Effector CD8-positive, alpha-beta T cell (primary cell): ENCODE measurements around the gene FCGR3A.
"Not testable (repeated sequence)": the region's sequence is repeated elsewhere in the genome, so short reads cannot be mapped to it uniquely, and the experiment has no call there.

Experiments
- DNase-seq: peaks from one replicate; lab custom pipeline; 2025; lab: John Stamatoyannopoulos, UW

FCGR3A gene

GRCh38 chr1:161556990-161557389 lies 7.4 kb upstream of the FCGR3A start:
- DNase-seq = not testable (repeated sequence)

DNA sequence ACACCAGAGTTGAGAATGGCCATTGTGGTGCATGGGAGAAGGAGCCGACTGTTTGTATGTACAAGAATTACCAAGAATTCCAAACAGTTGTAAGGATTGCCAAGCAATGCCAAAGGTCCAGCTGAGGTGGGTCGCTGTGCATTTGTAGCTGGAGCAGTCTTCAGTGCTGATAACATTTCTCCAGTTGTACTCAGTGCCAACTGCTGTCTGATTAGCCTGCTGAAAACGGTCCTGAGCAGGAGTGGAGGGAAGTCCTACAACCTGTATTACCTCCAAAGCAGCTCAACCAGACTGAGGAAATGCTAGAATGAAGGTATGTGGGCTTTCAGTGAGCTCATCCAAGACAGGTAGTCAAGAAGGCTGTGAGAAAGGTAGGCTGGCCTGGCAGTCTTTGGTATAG lies 6.5 kb upstream of the FCGR3A start:
- not testable (repeated sequence) for DNase-seq

GRCh38 chr1:161554815-161555417 lies 5.3 kb upstream of the FCGR3A start:
- DNase-seq = not testable (repeated sequence)

DNA sequence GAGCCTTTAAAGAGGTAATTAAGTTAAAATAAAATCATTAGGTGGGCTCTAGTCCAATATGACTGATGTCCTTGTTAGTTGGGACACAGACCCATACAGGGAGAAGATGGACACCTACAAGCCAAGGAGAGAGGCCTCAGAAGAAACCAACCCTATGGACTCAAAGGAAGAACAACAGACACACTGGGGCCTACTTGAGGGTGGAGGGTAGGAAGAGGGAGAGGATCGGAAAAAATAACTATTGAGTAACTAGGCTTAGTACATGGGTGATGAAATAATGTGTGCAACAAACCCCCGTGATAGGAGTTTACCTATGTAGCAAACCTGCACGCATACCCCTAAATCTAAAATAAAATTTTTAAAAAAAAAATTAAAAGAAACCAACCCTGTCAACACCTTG lies 4.7 kb upstream of the FCGR3A start:
- DNase-seq = not testable (repeated sequence)

GRCh38 chr1:161553631-161554030 lies 4.0 kb upstream of the FCGR3A start:
- not testable (repeated sequence) for DNase-seq

GRCh38 chr1:161550942-161551341 lies 1.3 kb upstream of the FCGR3A start:
- DNase-seq = not testable (repeated sequence)

DNA sequence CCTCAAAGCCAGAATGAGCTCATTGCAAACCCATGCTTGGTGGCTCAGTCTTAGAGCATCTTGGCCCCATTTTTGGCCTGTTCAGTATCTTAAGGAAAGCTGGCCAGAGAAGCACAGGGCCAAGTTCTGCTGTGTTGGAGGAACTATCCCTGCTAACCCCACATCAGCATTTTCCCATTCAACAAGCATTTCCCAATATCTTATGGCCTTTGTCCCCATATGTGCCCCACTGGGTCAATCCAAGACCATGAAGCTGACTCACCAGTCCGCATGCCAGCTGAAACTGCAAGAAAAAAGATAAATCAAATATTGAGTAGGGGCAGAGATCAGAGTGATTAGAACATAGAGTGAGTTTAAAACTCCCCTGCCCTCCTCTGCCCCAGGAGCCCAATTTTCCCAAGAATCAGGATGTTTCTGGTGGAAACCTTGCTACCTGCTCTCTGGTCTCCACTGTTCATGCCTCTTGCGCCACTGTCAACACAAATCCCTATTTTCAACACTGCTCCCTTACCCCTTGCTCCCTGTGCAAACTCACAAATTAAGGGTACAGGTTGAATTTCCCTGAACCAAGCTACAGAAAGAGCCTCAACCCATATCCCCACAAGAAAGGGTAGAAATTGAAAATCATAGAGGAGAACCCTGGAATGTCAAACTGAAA lies 740 bp downstream of the FCGR3A start:
- not testable (repeated sequence) for DNase-seq

- not testable (repeated sequence) for DNase-seq
Observed at GRCh38 chr1:161547995-161548741, 1.4 kb downstream of the FCGR3A start.

DNA sequence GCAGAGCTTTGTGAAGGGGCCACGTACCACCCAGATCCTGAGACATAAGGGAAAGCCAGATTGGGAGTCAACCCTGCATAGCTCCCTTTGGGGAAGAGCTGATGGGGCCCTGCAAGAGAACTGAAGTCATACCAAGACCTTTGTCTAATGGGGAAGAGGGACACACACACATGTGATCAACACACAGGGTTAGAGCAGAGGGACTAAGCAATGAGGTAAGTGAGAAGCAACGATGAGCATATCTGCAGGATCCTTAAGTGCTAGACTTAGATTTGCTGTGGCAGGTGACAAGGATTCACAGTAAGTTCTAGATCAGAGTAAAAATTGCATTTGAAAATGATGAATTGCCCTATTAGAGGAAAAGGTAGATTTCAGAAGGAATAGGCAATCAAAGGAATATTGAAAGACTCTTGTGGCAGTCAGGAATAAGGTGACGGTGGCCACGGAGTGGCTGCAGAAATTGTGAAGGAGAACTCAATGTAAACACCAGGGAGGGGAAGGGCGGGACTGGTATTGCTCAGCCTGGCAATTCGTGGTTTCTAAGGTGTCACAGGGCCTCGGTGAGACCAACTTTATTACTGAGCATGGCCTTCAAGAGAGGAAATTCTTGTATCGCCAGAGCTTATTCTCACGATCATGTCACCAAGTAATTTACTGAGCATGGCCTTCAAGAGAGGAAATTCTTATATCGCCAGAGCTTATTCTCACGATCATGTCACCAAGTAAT lies 4.5 kb downstream of the FCGR3A start:
- not testable (repeated sequence) for DNase-seq

DNA sequence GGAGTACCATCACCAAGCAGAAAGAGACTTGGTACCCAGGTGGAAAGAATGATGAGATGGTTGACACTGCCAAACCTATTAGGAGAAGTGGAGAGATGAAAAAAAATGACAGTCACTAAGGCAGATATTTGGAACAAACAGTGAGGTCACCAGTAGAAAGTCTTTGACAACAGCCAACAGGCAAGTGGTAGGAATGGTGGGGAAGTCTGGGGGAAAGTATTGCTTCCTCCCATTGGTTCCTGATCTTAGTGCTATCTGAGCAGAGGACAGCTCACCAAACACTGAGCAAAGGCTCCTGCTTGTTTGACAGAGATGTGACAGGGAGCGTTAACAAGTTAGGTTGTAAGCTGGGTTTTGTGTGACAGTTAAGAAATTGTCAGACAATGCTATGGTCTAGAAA lies 6.5 kb downstream of the FCGR3A start:
- not testable (repeated sequence) for DNase-seq

GRCh38 chr1:161542091-161542559 lies 7.5 kb downstream of the FCGR3A start:
- DNase-seq = not testable (repeated sequence)

GRCh38 chr1:161540570-161540960 lies 9.1 kb downstream of the FCGR3A start:
- not testable (repeated sequence) for DNase-seq

DNA sequence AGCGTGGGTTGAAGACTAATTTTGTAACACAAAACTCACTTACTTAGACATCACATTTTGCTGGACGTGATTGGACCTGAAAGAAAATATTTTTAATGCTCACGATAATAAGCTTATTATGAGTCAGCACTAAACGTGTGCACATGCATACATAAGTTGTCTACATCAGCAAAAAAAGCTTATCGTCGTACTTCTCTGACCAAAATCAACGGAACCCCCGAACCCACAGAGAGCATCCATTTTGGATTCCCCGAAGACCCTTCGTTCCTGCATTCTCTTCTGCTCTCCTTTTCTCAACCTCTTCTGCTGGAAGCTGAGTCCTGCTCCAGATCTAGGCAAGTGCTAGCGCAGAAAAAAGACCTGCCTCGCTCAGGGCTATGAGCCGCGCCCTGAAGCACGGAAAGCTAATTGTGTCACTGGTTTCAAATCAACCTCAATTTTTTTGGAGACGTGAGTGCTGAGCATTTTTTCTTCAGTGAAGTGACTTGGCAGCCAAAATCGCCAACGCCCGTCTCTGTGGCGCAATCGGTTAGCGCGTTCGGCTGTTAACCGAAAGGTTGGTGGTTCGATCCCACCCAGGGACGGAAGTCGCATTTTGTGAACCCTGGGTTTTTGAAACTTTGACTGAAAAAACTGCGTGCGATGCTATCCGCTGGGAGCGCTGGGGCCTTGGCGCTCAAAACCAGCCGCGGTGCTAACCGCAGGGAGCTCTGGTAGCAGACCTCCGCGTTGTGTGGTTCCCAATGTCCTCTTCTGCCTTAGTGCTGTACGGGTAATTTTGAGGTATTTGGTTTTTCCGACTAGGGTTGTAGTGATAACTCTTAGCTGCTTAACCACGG lies 9.7 kb downstream of the FCGR3A start:
- peak; percentile 73 for DNase-seq

GRCh38 chr1:161538925-161539479 lies 10.6 kb downstream of the FCGR3A start:
- not testable (repeated sequence) for DNase-seq

DNA sequence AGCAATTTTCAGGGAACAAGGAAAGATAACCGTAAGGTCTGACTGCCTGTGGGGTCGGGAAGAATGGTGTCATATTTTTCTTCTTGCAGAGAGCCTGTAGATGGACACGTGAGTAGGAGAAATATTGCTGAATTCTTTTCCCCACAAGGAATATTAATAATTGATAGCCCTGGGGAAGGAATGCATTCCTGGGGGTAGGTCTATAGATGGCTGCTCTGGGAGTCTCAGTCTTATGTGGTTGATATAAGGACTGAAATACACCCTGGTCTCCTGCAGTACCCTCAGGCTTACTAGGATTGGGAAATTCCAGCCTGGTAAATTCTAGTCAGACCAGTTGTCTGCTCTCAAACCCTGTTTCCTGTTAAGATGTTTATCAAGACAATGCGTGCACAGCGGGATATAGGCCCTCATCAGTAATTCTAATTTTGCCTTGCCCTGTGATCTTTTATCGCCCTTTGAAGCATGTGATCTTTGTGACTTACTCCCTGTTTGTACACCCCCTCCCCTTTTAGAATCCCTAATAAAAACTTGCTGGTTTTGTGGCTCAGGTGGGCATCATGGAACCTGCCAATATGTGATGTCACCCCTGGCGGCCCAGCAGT lies 12.4 kb downstream of the FCGR3A start:
- DNase-seq = not testable (repeated sequence)

GRCh38 chr1:161532644-161533567 lies 16.7 kb downstream of the FCGR3A start:
- DNase-seq = not testable (repeated sequence)

GRCh38 chr1:161531986-161532643 lies 17.5 kb downstream of the FCGR3A start:
- no peak for DNase-seq
